Measurements from ENCODE around the gene TXNDC15. TPM values are rescaled to one million over a fixed set of nuclear protein-coding genes. Genes with fewer than 3 reads are reported as not detected.
"Not testable (repeated sequence)": the region's sequence is repeated elsewhere in the genome, so short reads cannot be mapped to it uniquely, and the experiment has no call there.

The TXNDC15 gene
- total RNA-seq, 1 experiment from 2014 or later = 52.2 TPM

DNA sequence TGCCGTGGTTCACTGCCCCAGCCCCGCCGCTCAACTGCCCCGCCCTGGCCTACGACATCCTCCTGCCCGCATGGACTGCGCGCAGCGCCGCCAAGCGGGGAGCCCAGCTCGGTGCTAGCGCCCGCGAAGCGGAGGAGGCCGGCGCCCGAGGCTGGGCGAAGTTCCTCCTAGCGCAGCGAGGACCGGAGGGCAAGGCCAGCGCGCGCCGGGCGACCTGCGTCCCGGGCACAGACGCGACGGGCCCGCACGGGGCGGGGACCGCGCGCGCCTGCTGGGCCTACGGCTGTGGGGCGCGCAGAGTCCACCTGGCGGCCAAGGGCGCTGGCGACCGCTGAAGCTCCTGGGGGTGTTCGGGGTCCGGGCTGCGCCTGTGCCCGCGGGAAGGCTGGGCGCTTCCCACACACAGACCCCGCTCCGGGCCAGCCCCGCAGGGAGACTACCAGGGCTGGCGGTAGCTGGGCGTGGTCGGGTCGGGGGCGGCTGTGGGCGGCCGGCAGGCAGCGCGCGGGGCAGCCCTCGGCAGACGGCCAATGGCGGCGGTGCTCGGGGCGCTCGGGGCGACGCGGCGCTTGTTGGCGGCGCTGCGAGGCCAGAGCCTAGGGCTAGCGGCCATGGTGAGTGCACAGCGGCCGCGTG lies 30.6 kb downstream of the TXNDC15 start, which contains the start of gene PCBD2:
TSS of gene PCBD2 (plus strand) at position 522 of the 636 bp plus-strand sequence. CDS start at position 531, 9 bp downstream.
- H3K27ac ChIP-seq (ENCODE audit: low read length) = peak within 1 kb of the TSS; percentile 89
- no peaks in the 10 kb centered on the region for H3K27me3 ChIP-seq (ENCODE audit: low read length)
- H3K9me2 ChIP-seq (replicated peaks; ENCODE audit: insufficient read depth, low read length) = no peaks in the 10 kb centered on the region
- H2AFZ ChIP-seq (ENCODE audit: low read length) = peak within 1 kb of the TSS; percentile 76; the same call in 1 of the 2 replicates
- peak; percentile 98 for DNase-seq
- H3K9me3 ChIP-seq (ENCODE audit: low read length) = no peaks in the 10 kb centered on the region
- H3K79me2 ChIP-seq (ENCODE audit: low read length) = peaks cover 26% of the 10 kb centered on the region
- H3K9ac ChIP-seq (ENCODE audit: low read length) = peak within 1 kb of the TSS; percentile 88
- H3K4me1 ChIP-seq (ENCODE audit: low read length) = peaks cover 44% of the 10 kb centered on the region
- peak within 1 kb of the TSS; percentile 84 for H3K4me2 ChIP-seq (ENCODE audit: low read depth, low read length, poor library complexity, severe bottlenecking)
- H3K4me3 ChIP-seq (ENCODE audit: low read length) = peak within 1 kb of the TSS; percentile 82
- peaks cover 16% of the 10 kb centered on the region; the same call in 1 of the 2 replicates for H3K36me3 ChIP-seq (ENCODE audit: insufficient read depth, low read length)
- H4K20me1 ChIP-seq (ENCODE audit: insufficient read depth, low read depth, low read length) = no peaks in the 10 kb centered on the region

GRCh38 chr5:134905246-134905996 lies 31.2 kb downstream of the TXNDC15 start:
- Histone ChIP-seq H3K9me2 (replicated peaks; ENCODE audit: insufficient read depth, low read length) (no peaks in the 10 kb centered on the region), H2AFZ (ENCODE audit: low read length) (peak overlapping the region; percentile 51; the same call in 1 of the 2 replicates), H3K36me3 (ENCODE audit: insufficient read depth, low read length) (peaks cover 18% of the 10 kb centered on the region; the same call in 1 of the 2 replicates), H4K20me1 (ENCODE audit: insufficient read depth, low read depth, low read length) (no peaks in the 10 kb centered on the region), H3K9ac (ENCODE audit: low read length) (peak overlapping the region; percentile 88), H3K4me2 (ENCODE audit: low read depth, low read length, poor library complexity, severe bottlenecking) (peak overlapping the region; percentile 84), H3K27ac (ENCODE audit: low read length) (peak overlapping the region; percentile 89), H3K27me3 (ENCODE audit: low read length) (no peaks in the 10 kb centered on the region), H3K9me3 (ENCODE audit: low read length) (no peaks in the 10 kb centered on the region), H3K79me2 (ENCODE audit: low read length) (peaks cover 29% of the 10 kb centered on the region), H3K4me3 (ENCODE audit: low read length) (peak overlapping the region; percentile 82), H3K4me1 (ENCODE audit: low read length) (peaks cover 44% of the 10 kb centered on the region)
- DNase-seq = peak; percentile 87

GRCh38 chr5:134906811-134907210 lies 32.6 kb downstream of the TXNDC15 start:
- peaks cover 35% of the 10 kb centered on the region for H3K4me1 ChIP-seq (ENCODE audit: low read length)
- H3K27ac ChIP-seq (ENCODE audit: low read length) = peak overlapping the region; percentile 89
- no peak overlapping the region for H2AFZ ChIP-seq (ENCODE audit: low read length)
- H3K79me2 ChIP-seq (ENCODE audit: low read length) = peaks cover 38% of the 10 kb centered on the region
- H3K36me3 ChIP-seq (ENCODE audit: insufficient read depth, low read length) = peaks cover 28% of the 10 kb centered on the region; the same call in 1 of the 2 replicates
- no peaks in the 10 kb centered on the region for H4K20me1 ChIP-seq (ENCODE audit: insufficient read depth, low read depth, low read length)
- no peaks in the 10 kb centered on the region for H3K9me3 ChIP-seq (ENCODE audit: low read length)
- no peaks in the 10 kb centered on the region for H3K27me3 ChIP-seq (ENCODE audit: low read length)
- no peak for DNase-seq
- H3K4me3 ChIP-seq (ENCODE audit: low read length) = no peak overlapping the region
- 0 out of 2 replicates have a peak overlapping the region, but pooled peaks have one; percentile 88 for H3K9ac ChIP-seq (ENCODE audit: low read length)
- no peaks in the 10 kb centered on the region for H3K9me2 ChIP-seq (replicated peaks; ENCODE audit: insufficient read depth, low read length)
- H3K4me2 ChIP-seq (ENCODE audit: low read depth, low read length, poor library complexity, severe bottlenecking) = peak overlapping the region; percentile 84

GRCh38 chr5:134910752-134911151 lies 36.6 kb downstream of the TXNDC15 start:
- not testable (repeated sequence) for H3K9me3 ChIP-seq (ENCODE audit: low read length); H3K9me2 ChIP-seq (replicated peaks; ENCODE audit: insufficient read depth, low read length); H3K4me2 ChIP-seq (ENCODE audit: low read depth, low read length, poor library complexity, severe bottlenecking); DNase-seq; H3K4me3 ChIP-seq (ENCODE audit: low read length); H3K9ac ChIP-seq (ENCODE audit: low read length); H3K27ac ChIP-seq (ENCODE audit: low read length); H2AFZ ChIP-seq (ENCODE audit: low read length); H4K20me1 ChIP-seq (ENCODE audit: insufficient read depth, low read depth, low read length); H3K27me3 ChIP-seq (ENCODE audit: low read length)
- H3K79me2 ChIP-seq (ENCODE audit: low read length) = peaks cover 58% of the 10 kb centered on the region
- H3K36me3 ChIP-seq (ENCODE audit: insufficient read depth, low read length) = peaks cover 46% of the 10 kb centered on the region; the same call in 1 of the 2 replicates
- H3K4me1 ChIP-seq (ENCODE audit: low read length) = peaks cover 10% of the 10 kb centered on the region

GRCh38 chr5:134911285-134912206 lies 37.4 kb downstream of the TXNDC15 start:
- Histone ChIP-seq H4K20me1 (ENCODE audit: insufficient read depth, low read depth, low read length) (no peaks in the 10 kb centered on the region), H3K4me3 (ENCODE audit: low read length) (no peak overlapping the region), H3K4me1 (ENCODE audit: low read length) (peaks cover 6% of the 10 kb centered on the region), H3K27me3 (ENCODE audit: low read length) (no peaks in the 10 kb centered on the region), H3K36me3 (ENCODE audit: insufficient read depth, low read length) (peaks cover 46% of the 10 kb centered on the region; the same call in 1 of the 2 replicates), H3K9me3 (ENCODE audit: low read length) (no peaks in the 10 kb centered on the region), H3K9ac (ENCODE audit: low read length) (no peak overlapping the region), H3K9me2 (replicated peaks; ENCODE audit: insufficient read depth, low read length) (no peaks in the 10 kb centered on the region), H2AFZ (ENCODE audit: low read length) (no peak overlapping the region), H3K79me2 (ENCODE audit: low read length) (peaks cover 54% of the 10 kb centered on the region), H3K27ac (ENCODE audit: low read length) (no peak overlapping the region), H3K4me2 (ENCODE audit: low read depth, low read length, poor library complexity, severe bottlenecking) (no peak overlapping the region)
- DNase-seq = no peak

DNA sequence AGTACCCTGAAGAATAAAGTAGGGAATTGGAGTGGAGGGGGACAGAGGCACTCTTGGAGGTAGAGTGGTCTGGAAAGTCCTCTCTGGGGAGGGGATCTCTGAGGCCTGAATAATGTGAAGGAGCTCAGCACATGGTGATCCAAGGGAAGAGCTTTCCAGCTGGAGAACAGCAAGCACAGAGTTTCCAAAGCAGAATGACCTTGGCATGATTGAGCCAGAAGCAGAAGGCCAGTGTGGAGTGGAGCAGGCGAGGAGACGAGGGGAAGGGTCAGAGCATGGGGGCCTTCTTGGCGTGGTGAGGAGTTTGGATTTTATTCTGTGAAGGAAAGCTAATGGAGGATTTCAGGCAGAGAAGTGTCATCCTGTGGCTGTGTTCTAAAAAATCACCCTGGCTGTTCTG lies 39.1 kb downstream of the TXNDC15 start:
- H3K79me2 ChIP-seq (ENCODE audit: low read length) = peaks cover 51% of the 10 kb centered on the region
- H2AFZ ChIP-seq (ENCODE audit: low read length) = no peak overlapping the region
- H3K4me3 ChIP-seq (ENCODE audit: low read length) = no peak overlapping the region
- H3K9me2 ChIP-seq (replicated peaks; ENCODE audit: insufficient read depth, low read length) = no peaks in the 10 kb centered on the region
- H3K4me2 ChIP-seq (ENCODE audit: low read depth, low read length, poor library complexity, severe bottlenecking) = no peak overlapping the region
- H3K27me3 ChIP-seq (ENCODE audit: low read length) = no peaks in the 10 kb centered on the region
- no peak for DNase-seq
- peaks cover 46% of the 10 kb centered on the region; the same call in 1 of the 2 replicates for H3K36me3 ChIP-seq (ENCODE audit: insufficient read depth, low read length)
- H3K4me1 ChIP-seq (ENCODE audit: low read length) = no peaks in the 10 kb centered on the region
- no peaks in the 10 kb centered on the region for H3K9me3 ChIP-seq (ENCODE audit: low read length)
- H3K9ac ChIP-seq (ENCODE audit: low read length) = no peak overlapping the region
- no peak overlapping the region for H3K27ac ChIP-seq (ENCODE audit: low read length)
- no peaks in the 10 kb centered on the region for H4K20me1 ChIP-seq (ENCODE audit: insufficient read depth, low read depth, low read length)

DNA sequence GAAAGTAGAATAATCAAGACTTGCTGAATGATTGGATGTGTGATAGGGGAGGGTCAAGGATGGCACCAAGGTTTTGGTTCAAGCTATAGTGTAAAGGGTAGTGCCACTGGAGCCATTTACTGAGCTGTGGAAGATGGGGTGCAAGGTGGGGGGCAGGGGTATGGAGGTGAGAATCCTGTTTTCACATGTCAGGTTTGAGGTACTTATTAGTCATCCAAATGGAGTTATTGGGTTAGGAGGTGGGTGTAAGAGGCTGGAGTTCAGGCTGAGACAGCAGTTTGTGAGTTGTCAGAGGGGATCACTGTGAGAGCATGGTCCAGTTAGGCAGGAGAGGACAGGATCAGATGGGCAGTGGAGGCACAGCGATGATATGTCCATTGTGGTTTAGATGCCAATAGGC lies 39.6 kb downstream of the TXNDC15 start:
- no peak overlapping the region for H3K27ac ChIP-seq (ENCODE audit: low read length)
- no peaks in the 10 kb centered on the region for H3K27me3 ChIP-seq (ENCODE audit: low read length)
- H3K9me3 ChIP-seq (ENCODE audit: low read length) = no peaks in the 10 kb centered on the region
- H3K36me3 ChIP-seq (ENCODE audit: insufficient read depth, low read length) = peaks cover 44% of the 10 kb centered on the region; the same call in 1 of the 2 replicates
- no peak overlapping the region for H3K4me3 ChIP-seq (ENCODE audit: low read length)
- no peak for DNase-seq
- H2AFZ ChIP-seq (ENCODE audit: low read length) = no peak overlapping the region
- H3K9me2 ChIP-seq (replicated peaks; ENCODE audit: insufficient read depth, low read length) = no peaks in the 10 kb centered on the region
- no peak overlapping the region for H3K9ac ChIP-seq (ENCODE audit: low read length)
- H3K4me2 ChIP-seq (ENCODE audit: low read depth, low read length, poor library complexity, severe bottlenecking) = no peak overlapping the region
- H3K4me1 ChIP-seq (ENCODE audit: low read length) = peaks cover 4% of the 10 kb centered on the region; the same call in 1 of the 2 replicates
- peaks cover 52% of the 10 kb centered on the region for H3K79me2 ChIP-seq (ENCODE audit: low read length)
- no peaks in the 10 kb centered on the region for H4K20me1 ChIP-seq (ENCODE audit: insufficient read depth, low read depth, low read length)

Measured in Karpas-422 (cell line).